GM21619 (cell line): ENCODE data around the gene GPC6.

Experiments used
- ATAC-seq: cut with Tn5 transposase; IDR thresholded peaks from one replicate; pipeline ENCODE4 v1.9.1; 2021; ENCODE audit not compliant: unreplicated experiment

The GPC6 gene

GRCh38 chr13:93558637-93559036 lies 332.0 kb downstream of the GPC6 start:
- no peak for ATAC-seq

- no peak for ATAC-seq
These were observed 333.1 kb downstream of the GPC6 start for GRCh38 chr13:93559718-93560117.

- ATAC-seq: no peak
These were observed 335.1 kb downstream of the GPC6 start for GRCh38 chr13:93561576-93562225.

GRCh38 chr13:93562676-93563075 lies 336.1 kb downstream of the GPC6 start:
- no peak for ATAC-seq

GRCh38 chr13:93577105-93577504 lies 350.5 kb downstream of the GPC6 start:
- ATAC-seq: no peak

- ATAC-seq: no peak
These were observed 363.2 kb downstream of the GPC6 start for GRCh38 chr13:93589788-93590187.

GRCh38 chr13:93603043-93603442 lies 376.4 kb downstream of the GPC6 start:
- no peak for ATAC-seq

- ATAC-seq: no peak
These were observed 388.2 kb downstream of the GPC6 start for GRCh38 chr13:93614776-93615175.

- no peak for ATAC-seq
These were observed 393.7 kb downstream of the GPC6 start for GRCh38 chr13:93620181-93620765.

- ATAC-seq: no peak
These were observed 394.4 kb downstream of the GPC6 start for GRCh38 chr13:93621051-93621450.

- no peak for ATAC-seq
These were observed 395.4 kb downstream of the GPC6 start for GRCh38 chr13:93621966-93622365.

GRCh38 chr13:93624311-93624777 lies 397.7 kb downstream of the GPC6 start:
- no peak for ATAC-seq

- ATAC-seq: no peak
These were observed 398.9 kb downstream of the GPC6 start for GRCh38 chr13:93625536-93625935.

- no peak for ATAC-seq
These were observed 401.7 kb downstream of the GPC6 start for GRCh38 chr13:93628136-93628797.

- no peak for ATAC-seq
These were observed 409.0 kb downstream of the GPC6 start for GRCh38 chr13:93635616-93636032.

GRCh38 chr13:93637852-93638251 lies 411.2 kb downstream of the GPC6 start:
- ATAC-seq: no peak

GRCh38 chr13:93640452-93640851 lies 413.8 kb downstream of the GPC6 start:
- no peak for ATAC-seq

- no peak for ATAC-seq
These were observed 419.6 kb downstream of the GPC6 start for GRCh38 chr13:93646245-93646644.

- ATAC-seq: no peak
These were observed 422.9 kb downstream of the GPC6 start for GRCh38 chr13:93649496-93649895.

- no peak for ATAC-seq
These were observed 427.2 kb downstream of the GPC6 start for GRCh38 chr13:93653776-93654175.

- ATAC-seq: no peak
These were observed 428.5 kb downstream of the GPC6 start for GRCh38 chr13:93655154-93655553.

GRCh38 chr13:93660391-93661063 lies 433.9 kb downstream of the GPC6 start:
- no peak for ATAC-seq
